AG04449 (cell line): ENCODE results near the gene SLC22A12.

Source experiments
- CTCF ChIA-PET: fragments of 350-600 bp; formaldehyde crosslinking; extraction: SDS; loops from one replicate; lab custom pipeline; 2021; ENCODE audit warnings: antibody characterized with exemption; lab: Yijun Ruan, JAX
- POLR2A ChIA-PET: fragments of 400-600, 350-600 bp; formaldehyde crosslinking; extraction: SDS; loops from one replicate; lab custom pipeline; 2020; ENCODE audit warnings: antibody characterized with exemption, inconsistent platforms; lab: Yijun Ruan, JAX
- DNase-seq: peaks from one replicate; pipeline ENCODE4 v3.0.0-alpha.2; 2010; ENCODE audit warnings: low read depth, low spot score
- H3K4me3 ChIP-seq: 2 replicates; pipeline ENCODE4 v1.5.1; 2011; ENCODE audit warnings: low read depth, mild to moderate bottlenecking, control low read depth, low read length
- CTCF ChIP-seq: IDR thresholded peaks from one replicate; pipeline ENCODE4 v1.5.1; 2011; ENCODE audit warnings: mild to moderate bottlenecking, moderate library complexity, low read length, control low read depth, inconsistent platforms; ENCODE audit not compliant: insufficient read depth; ENCODE audit errors: missing control alignments

Gene SLC22A12

GRCh38 chr11:64619196-64619595 is 28.2 kb downstream of the SLC22A12 start:
- DNase-seq: no peak
- TF ChIP-seq CTCF: no peak
- CTCF ChIA-PET: interaction anchor here (1.1 kb wide), 1 partner anchor 33 kb away, joined by 3 read pairs; no protein-coding TSS in a partner anchor
- H3K4me3 ChIP-seq: no peak overlapping the region
- POLR2A ChIA-PET: no interaction called here

DNA sequence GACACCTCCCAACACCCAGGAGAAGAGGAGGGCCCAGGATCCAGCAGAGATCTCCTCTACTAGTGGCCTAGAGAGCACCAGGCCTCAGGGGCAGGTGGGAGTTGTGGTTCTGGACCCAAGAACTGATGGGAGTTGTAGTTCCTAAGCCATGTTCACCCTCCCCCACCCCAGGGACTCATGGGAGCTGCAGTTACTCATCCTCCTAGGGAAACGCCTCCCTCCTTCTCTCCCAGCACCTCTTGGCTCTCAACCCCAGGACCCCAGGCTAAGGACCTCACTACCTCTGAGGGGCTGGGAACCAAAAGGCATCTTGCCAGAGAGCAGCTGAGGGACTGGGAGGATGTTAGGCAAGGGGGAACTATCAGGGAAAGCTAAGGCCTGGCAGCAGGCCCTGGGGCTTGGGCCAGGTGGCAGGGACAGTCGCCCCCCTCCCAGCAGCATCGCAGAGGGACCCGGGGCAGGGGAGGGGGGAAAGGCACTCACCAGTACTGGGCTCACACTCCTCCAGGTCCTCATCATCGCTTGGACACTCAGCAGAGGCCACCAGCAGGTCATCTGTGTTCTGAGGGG is 28.9 kb downstream of the SLC22A12 start:
- ChIA-PET POLR2A (no interaction called here), CTCF (no interaction called here)
- TF ChIP-seq CTCF: no peak
- no peak for DNase-seq
- H3K4me3 ChIP-seq: no peak overlapping the region

DNA sequence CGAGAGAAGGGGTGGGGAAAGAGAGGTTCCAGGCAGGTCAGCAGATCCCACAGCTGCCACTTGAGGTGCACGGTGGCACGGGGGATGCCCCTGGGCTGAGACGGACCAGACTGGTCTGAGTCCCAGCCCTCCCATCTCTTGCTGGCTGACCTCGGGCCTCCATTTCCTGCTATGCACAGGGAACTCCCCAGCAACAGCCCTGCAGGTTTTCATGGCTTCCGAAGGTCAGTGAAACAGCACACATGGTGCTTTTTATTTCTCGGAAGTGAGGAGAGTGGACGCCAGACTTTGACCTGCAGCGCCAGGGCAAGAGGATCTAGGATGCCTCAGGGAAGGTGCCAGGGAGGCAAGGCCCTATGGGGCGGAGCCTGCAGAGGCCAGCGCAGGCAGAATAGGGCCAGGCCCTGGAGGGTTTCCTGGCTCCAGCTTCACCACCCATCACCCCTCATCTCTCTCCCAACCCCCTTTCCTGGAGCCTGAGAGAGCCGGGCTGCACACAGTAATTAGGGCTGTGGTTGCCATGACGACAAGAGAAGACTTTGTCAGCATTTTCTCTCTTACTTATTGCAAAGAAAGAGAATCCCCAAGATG is 29.5 kb downstream of the SLC22A12 start:
- DNase-seq: no peak
- POLR2A ChIA-PET: no interaction called here
- CTCF ChIA-PET: no interaction called here
- TF ChIP-seq CTCF: no peak
- H3K4me3 ChIP-seq: no peak overlapping the region

GRCh38 chr11:64621283-64622019 is 30.4 kb downstream of the SLC22A12 start:
- POLR2A ChIA-PET: no interaction called here
- no peak overlapping the region for H3K4me3 ChIP-seq

DNA sequence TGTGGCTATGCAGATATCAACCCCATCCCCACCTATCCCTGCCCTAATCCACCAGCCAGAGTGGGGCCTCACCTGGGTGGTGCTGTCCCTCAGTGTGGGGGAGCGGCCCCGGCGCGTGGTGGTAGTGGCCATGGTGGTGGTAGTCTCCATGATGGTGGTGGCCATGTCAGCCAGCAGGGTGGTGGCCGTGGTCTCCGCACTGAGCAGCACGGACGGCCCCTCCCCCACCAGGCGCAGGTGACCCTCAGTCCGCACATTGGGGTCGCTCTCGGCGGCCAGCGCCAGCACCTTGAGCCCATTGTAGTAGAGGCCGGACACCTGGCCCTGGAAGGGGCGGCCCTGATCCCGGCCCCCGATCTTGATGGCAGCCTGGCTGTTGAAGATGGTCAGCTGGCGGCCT is 31.7 kb downstream of the SLC22A12 start:
- TF ChIP-seq CTCF: no peak
- H3K4me3 ChIP-seq: no peak overlapping the region
- ChIA-PET POLR2A (no interaction called here), CTCF (interaction anchor here (1.0 kb wide), 1 partner anchor 66 kb away, joined by 3 read pairs; no protein-coding TSS in a partner anchor)
- no peak for DNase-seq

More at GRCh38 chr11:64621283-64622019, 30.4 kb downstream of the SLC22A12 start:
- TF ChIP-seq CTCF: no peak
- no peak for DNase-seq
- CTCF ChIA-PET: no interaction called here

- POLR2A ChIA-PET: no interaction called here
- CTCF ChIA-PET: interaction anchor here (1.7 kb wide), 1 partner anchor 26 kb away, joined by 6 read pairs; no protein-coding TSS in a partner anchor
- H3K4me3 ChIP-seq: no peak overlapping the region
- no peak for TF ChIP-seq CTCF
- DNase-seq: no peak
Measured at GRCh38 chr11:64624883-64625481, 34.0 kb downstream of the SLC22A12 start.
